Measurements from ENCODE around the gene LAMTOR1. TPM values are rescaled to one million over a fixed set of nuclear protein-coding genes. Genes with fewer than 3 reads are reported as not detected.

The LAMTOR1 gene
- total RNA-seq, 6 experiments from 2014 or later, result 30.3 to 92.2 (median 38.7) TPM

DNA sequence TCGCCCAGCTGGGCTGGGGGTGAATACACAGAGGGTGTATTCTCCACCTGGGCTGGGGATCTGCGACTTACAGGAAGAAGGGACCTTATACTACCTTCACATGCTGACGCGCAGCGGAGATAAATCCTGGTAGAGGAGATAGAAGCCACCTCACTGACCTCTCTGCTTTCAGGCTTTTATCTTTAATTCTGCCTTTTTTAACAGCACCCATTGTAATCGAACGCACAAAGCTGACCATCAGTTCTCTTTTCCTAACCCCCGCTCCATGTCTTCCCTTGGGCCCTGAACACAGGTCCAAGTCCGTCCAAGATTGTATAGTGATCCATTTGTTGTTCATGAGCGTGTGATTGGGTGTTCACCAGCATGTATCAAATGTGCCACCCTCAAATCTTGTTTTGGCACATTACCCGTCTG, 664 bp upstream of the LAMTOR1 start:
- TF ChIP-seq, protein P1, sequence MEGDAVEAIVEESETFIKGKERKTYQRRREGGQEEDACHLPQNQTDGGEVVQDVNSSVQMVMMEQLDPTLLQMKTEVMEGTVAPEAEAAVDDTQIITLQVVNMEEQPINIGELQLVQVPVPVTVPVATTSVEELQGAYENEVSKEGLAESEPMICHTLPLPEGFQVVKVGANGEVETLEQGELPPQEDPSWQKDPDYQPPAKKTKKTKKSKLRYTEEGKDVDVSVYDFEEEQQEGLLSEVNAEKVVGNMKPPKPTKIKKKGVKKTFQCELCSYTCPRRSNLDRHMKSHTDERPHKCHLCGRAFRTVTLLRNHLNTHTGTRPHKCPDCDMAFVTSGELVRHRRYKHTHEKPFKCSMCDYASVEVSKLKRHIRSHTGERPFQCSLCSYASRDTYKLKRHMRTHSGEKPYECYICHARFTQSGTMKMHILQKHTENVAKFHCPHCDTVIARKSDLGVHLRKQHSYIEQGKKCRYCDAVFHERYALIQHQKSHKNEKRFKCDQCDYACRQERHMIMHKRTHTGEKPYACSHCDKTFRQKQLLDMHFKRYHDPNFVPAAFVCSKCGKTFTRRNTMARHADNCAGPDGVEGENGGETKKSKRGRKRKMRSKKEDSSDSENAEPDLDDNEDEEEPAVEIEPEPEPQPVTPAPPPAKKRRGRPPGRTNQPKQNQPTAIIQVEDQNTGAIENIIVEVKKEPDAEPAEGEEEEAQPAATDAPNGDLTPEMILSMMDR (IDR thresholded peaks at IDR 0.05), result no peak
- TF ChIP-seq POLR2A (IDR thresholded peaks at IDR 0.05), result no peak
- DNase-seq, result no peak
- H3K9me3 ChIP-seq, result no peaks in the 10 kb centered on the region
- no peak for ATAC-seq
- peak overlapping the region; percentile 63 to 97 (median 89) for H3K27ac ChIP-seq
- peaks cover 0 to 22% (median 14%) of the 10 kb centered on the region in 4 donors for H3K4me1 ChIP-seq
- peak overlapping the region; percentile 83 to 99 (median 99) for H3K4me3 ChIP-seq
- intact Hi-C loops (cut with DNase I), result no loop called here
- WGBS (ENCODE audit: insufficient coverage, low coverage, low lambda C conversion rate, missing lambda C conversion rate), result 89% methylated on average over 9 of the region's 11 CpGs
- no peaks in the 10 kb centered on the region for H3K27me3 ChIP-seq
- peaks cover 0 to 8% (median 2%) of the 10 kb centered on the region in 4 donors for H3K36me3 ChIP-seq

DNA sequence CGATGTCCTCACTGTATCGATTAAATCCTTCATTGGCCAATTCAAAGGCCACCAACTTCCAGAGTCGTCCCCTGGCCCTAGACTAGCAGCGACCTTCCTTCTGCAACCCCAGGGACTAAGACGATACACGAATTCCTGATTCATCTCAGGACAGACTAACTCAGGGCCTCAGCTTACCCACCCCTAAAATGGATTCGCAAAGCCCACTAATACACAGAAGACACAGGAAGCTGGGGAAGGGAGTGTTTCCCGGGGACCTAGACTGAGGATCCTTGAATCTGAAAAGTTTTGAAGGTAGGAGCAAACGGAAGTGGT, 509 bp downstream of the LAMTOR1 start:
- Histone ChIP-seq H3K36me3 (peaks cover 0 to 19% (median 8%) of the 10 kb centered on the region in 4 donors), H3K4me3 (peak overlapping the region; percentile 83 to 99 (median 99)), H3K4me1 (peaks cover 0 to 22% (median 14%) of the 10 kb centered on the region in 4 donors), H3K27ac (peak overlapping the region; percentile 89 to 97 (median 96)), H3K27me3 (no peaks in the 10 kb centered on the region), H3K9me3 (no peaks in the 10 kb centered on the region)
- ATAC-seq, result no peak
- no peak for DNase-seq
- TF ChIP-seq POLR2A (IDR thresholded peaks at IDR 0.05), result no peak
- TF ChIP-seq, protein P1 (IDR thresholded peaks at IDR 0.05), result no peak
- intact Hi-C loops (cut with DNase I), result no loop called here
- WGBS (ENCODE audit: insufficient coverage, low coverage, low lambda C conversion rate, missing lambda C conversion rate), result 0% methylated on average over 8 of the region's 9 CpGs

DNA sequence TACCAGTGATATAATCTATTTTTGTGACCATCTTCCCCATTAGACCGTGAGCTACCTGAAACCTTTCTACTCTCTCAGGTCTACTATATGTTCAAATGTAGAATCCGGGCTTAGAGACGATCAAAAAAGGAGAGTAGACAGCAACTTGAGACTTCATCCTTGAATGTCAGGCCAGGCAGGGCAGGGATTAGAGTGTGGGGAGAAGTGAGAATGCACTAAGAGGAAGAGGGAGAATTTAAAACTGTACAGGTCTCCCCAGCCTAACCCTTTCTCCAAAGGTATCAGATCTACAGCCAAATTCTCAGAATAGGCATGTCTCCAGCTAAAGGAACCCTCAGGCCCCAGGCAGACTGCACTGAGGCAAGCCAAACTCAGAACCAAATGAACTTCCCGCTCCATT, 935 bp downstream of the LAMTOR1 start:
- no peak for ATAC-seq
- no peak for DNase-seq
- Histone ChIP-seq H3K36me3 (peaks cover 0 to 23% (median 10%) of the 10 kb centered on the region in 4 donors), H3K4me1 (peaks cover 0 to 22% (median 14%) of the 10 kb centered on the region in 4 donors), H3K27me3 (no peaks in the 10 kb centered on the region), H3K4me3 (peak overlapping the region; percentile 83 to 99 (median 99)), H3K9me3 (no peaks in the 10 kb centered on the region), H3K27ac (peak overlapping the region; percentile 89 to 97 (median 96))
- TF ChIP-seq, protein P1 (IDR thresholded peaks at IDR 0.05), result no peak
- no peak for TF ChIP-seq POLR2A (IDR thresholded peaks at IDR 0.05)
- WGBS (ENCODE audit: insufficient coverage, low coverage, low lambda C conversion rate, missing lambda C conversion rate), result 23% methylated on average over 4 of the region's 4 CpGs
- intact Hi-C loops (cut with DNase I), result no loop called here

DNA sequence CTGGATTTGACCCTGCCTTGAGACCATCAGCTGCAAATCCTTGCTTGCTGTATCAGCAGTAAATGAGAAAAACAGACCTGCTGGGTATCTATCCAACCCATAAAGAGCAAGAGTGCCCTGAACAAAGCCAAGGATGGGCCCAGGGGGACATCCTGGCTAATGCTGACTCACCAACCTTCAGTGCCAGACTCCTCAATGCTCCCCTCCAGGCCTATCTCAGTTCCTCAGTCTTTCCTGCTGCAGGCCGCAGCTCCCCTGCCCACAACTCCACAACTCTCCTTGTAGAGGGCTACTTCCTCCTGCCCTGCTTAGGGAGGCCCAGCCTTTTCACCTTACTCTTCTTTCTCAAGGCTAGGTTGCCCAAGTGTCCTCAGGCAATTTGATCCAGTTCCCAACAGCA, 2.6 kb downstream of the LAMTOR1 start:
- Histone ChIP-seq H3K27ac (no peak overlapping the region), H3K27me3 (no peaks in the 10 kb centered on the region), H3K4me3 (no peak overlapping the region), H3K4me1 (peaks cover 0 to 22% (median 14%) of the 10 kb centered on the region in 4 donors), H3K9me3 (no peaks in the 10 kb centered on the region), H3K36me3 (peaks cover 0 to 28% (median 13%) of the 10 kb centered on the region in 4 donors)
- intact Hi-C loops (cut with DNase I), result no loop called here
- ATAC-seq (no peak), DNase-seq (no peak)
- TF ChIP-seq POLR2A (IDR thresholded peaks at IDR 0.05), result no peak
- TF ChIP-seq, protein P1 (IDR thresholded peaks at IDR 0.05), result no peak
- WGBS (ENCODE audit: insufficient coverage, low coverage, low lambda C conversion rate, missing lambda C conversion rate), result 63% methylated on average over 1 of the region's 1 CpG

DNA sequence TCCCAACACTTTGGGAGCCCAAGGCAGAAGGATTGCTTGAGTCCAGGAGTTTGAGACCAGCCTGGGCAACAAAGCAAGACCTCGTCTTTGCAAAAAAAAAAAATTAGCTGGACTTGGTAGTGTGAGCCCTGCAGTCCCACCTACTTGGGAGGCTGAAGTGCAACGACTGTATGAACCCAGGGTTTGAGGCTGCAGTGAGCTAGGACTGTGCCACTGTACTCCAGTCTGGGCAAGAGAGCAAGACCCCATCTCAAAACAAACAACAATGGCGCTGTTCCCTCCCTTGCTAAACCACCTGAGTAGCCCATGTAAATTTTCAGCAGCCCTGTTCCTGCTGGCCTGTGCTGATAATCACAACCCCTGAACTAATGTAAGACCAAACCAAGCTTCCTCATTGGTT, 3.1 kb downstream of the LAMTOR1 start:
- intact Hi-C loops (cut with DNase I), result no loop called here
- TF ChIP-seq, protein P1 (IDR thresholded peaks at IDR 0.05), result no peak
- no peak for TF ChIP-seq POLR2A (IDR thresholded peaks at IDR 0.05)

More for the DNA sequence above, 3.1 kb downstream of the LAMTOR1 start:
- Histone ChIP-seq H3K4me1 (peaks cover 0 to 22% (median 14%) of the 10 kb centered on the region in 4 donors), H3K27ac (no peak overlapping the region), H3K9me3 (no peaks in the 10 kb centered on the region), H3K4me3 (no peak overlapping the region), H3K36me3 (peaks cover 0 to 31% (median 14%) of the 10 kb centered on the region in 4 donors), H3K27me3 (no peaks in the 10 kb centered on the region)
- ATAC-seq (no peak), DNase-seq (no peak)
- WGBS (ENCODE audit: insufficient coverage, low coverage, low lambda C conversion rate, missing lambda C conversion rate), result 40% methylated on average over 1 of the region's 3 CpGs
